WTC11 (cell line): ENCODE results near the gene CR2. TPM values are rescaled to one million over a fixed set of nuclear protein-coding genes. Genes with fewer than 3 reads are reported as not detected.
A peak's percentile ranks its signal among the peaks of the same experiment; 100 is the strongest.

Experiments
- ATAC-seq: fragments of 200-7000 bp; cut with Tn5 transposase; 2 replicates; pipeline ENCODE4 v1.10.0; 2021; ENCODE audit warnings: mild to moderate bottlenecking, moderate library complexity
- CTCF ChIA-PET: fragments of 300-600 bp; sonication (Branson Sonifier 250); formaldehyde crosslinking; loops from one replicate; lab custom pipeline; 2021; ENCODE audit warnings: antibody characterized with exemption; lab: Charles Lee
- POLR2A ChIA-PET: fragments of 350-600 bp; sonication (Branson Sonifier 250); formaldehyde crosslinking; loops from one replicate; lab custom pipeline; 2021; ENCODE audit warnings: antibody characterized with exemption; lab: Charles Lee
- DNase-seq: peaks from one replicate; pipeline ENCODE4 v3.0.0; 2021; ENCODE audit warnings: low spot score
- H3K27ac Mint-ChIP-seq: 2 replicates; pipeline ENCODE4 v1.8.0; 2021; ENCODE audit warnings: mixed read lengths
- H3K27me3 Mint-ChIP-seq: 2 replicates; pipeline ENCODE4 v1.8.0; 2021; ENCODE audit warnings: low read depth, mild to moderate bottlenecking, moderate library complexity, mixed read lengths
- H3K36me3 Mint-ChIP-seq: 2 replicates; pipeline ENCODE4 v1.8.0; 2021; ENCODE audit warnings: mixed read lengths
- H3K4me1 Mint-ChIP-seq: 2 replicates; pipeline ENCODE4 v1.8.0; 2022; ENCODE audit warnings: mixed read lengths
- H3K4me3 Mint-ChIP-seq: 2 replicates; pipeline ENCODE4 v1.8.0; 2021; ENCODE audit warnings: mild to moderate bottlenecking, moderate library complexity, mixed read lengths
- H3K9me3 Mint-ChIP-seq: 2 replicates; pipeline ENCODE4 v1.8.0; 2021; ENCODE audit warnings: mixed read lengths
- CREB1 ChIP-seq: sonication (generic); formaldehyde crosslinking; IDR thresholded peaks from 2 replicates; pipeline ENCODE4 v1.8.0; 2023; ENCODE audit warnings: mild to moderate bottlenecking, missing genetic modification reagents
- CTCF ChIP-seq: fragments of 200-600 bp; IDR thresholded peaks from 2 replicates; pipeline ENCODE4 v1.8.0; 2022; ENCODE audit warnings: antibody characterized with exemption
- E2F4 ChIP-seq: sonication (generic); formaldehyde crosslinking; IDR thresholded peaks from 2 replicates; pipeline ENCODE4 v1.8.1; 2022; ENCODE audit warnings: low read depth, mild to moderate bottlenecking, moderate library complexity, missing genetic modification reagents, borderline replicate concordance
- E2F5 ChIP-seq: sonication (generic); formaldehyde crosslinking; IDR thresholded peaks from 2 replicates; pipeline ENCODE4 v1.8.1; 2022; ENCODE audit warnings: mild to moderate bottlenecking, moderate library complexity, missing genetic modification reagents
- ERG ChIP-seq: fragments of 250-450 bp; sonication (Bioruptor Pico); IDR thresholded peaks from 2 replicates; pipeline ENCODE4 v1.8.0; 2021; ENCODE audit warnings: mild to moderate bottlenecking
- HMGA2 ChIP-seq: fragments of 250-450 bp; sonication (Bioruptor Pico); IDR thresholded peaks from 2 replicates; pipeline ENCODE4 v1.4.0; 2021; ENCODE audit warnings: mild to moderate bottlenecking, moderate library complexity
- IRF1 ChIP-seq: sonication (generic); formaldehyde crosslinking; IDR thresholded peaks from 2 replicates; pipeline ENCODE4 v1.8.0; 2023; ENCODE audit warnings: missing genetic modification reagents
- MYBL2 ChIP-seq: sonication (generic); formaldehyde crosslinking; IDR thresholded peaks from 2 replicates; pipeline ENCODE4 v1.8.1; 2023; ENCODE audit warnings: mild to moderate bottlenecking, moderate library complexity, missing genetic modification reagents
- NFATC4 ChIP-seq: fragments of 250-450 bp; sonication (Bioruptor Pico); IDR thresholded peaks from 2 replicates; pipeline ENCODE4 v1.9.0; 2021; ENCODE audit warnings: mild to moderate bottlenecking
- OVOL2 ChIP-seq: fragments of 250-450 bp; sonication (Bioruptor Pico); IDR thresholded peaks from 2 replicates; pipeline ENCODE4 v1.9.0; 2021; ENCODE audit warnings: mild to moderate bottlenecking, borderline replicate concordance
- PRDM15 ChIP-seq: sonication (generic); formaldehyde crosslinking; IDR thresholded peaks from 2 replicates; pipeline ENCODE4 v1.8.0; 2022; ENCODE audit warnings: missing genetic modification reagents
- ZNF423 ChIP-seq: fragments of 250-450 bp; sonication (Bioruptor Pico); IDR thresholded peaks from 2 replicates; pipeline ENCODE4 v2.1.2; 2022; ENCODE audit warnings: mild to moderate bottlenecking, moderate library complexity
- ZNF532 ChIP-seq: fragments of 250-450 bp; sonication (Bioruptor Pico); IDR thresholded peaks from 2 replicates; pipeline ENCODE4 v1.9.0; 2021; ENCODE audit warnings: mild to moderate bottlenecking, borderline replicate concordance
- ZSCAN18 ChIP-seq: fragments of 250-450 bp; sonication (Bioruptor Pico); IDR thresholded peaks from 2 replicates; pipeline ENCODE4 v2.1.2; 2022; ENCODE audit warnings: mild to moderate bottlenecking, moderate library complexity
- total RNA-seq: library from RNA; stranded (reverse); gene quantifications from 3 replicates; pipeline ENCODE4 v1.2.3, GENCODE V29; 2021

The CR2 gene
- total RNA-seq, 1 experiment from 2014 or later, result 3.8 TPM

GRCh38 chr1:207404849-207405525, 49.1 kb upstream of the CR2 start:
- POLR2A ChIA-PET, result interaction anchor here (1.0 kb wide), 1 partner anchor 84 kb away, joined by 3 read pairs; the partner anchor contains the start of gene CD55
- Mint-ChIP-seq H3K27ac (no peak overlapping the region), H3K36me3 (no peaks in the 10 kb centered on the region), H3K27me3 (no peaks in the 10 kb centered on the region), H3K4me1 (no peaks in the 10 kb centered on the region), H3K9me3 (no peaks in the 10 kb centered on the region), H3K4me3 (no peak overlapping the region)
- ATAC-seq, result peak; percentile 79
- CTCF ChIA-PET, result interaction anchor here (0.5 to 2.6 kb wide), 38 partner anchors 8 to 372 kb away, joined by 3 to 37 read pairs (median 4); partner anchors contain the start of genes C1orf116, CD55, CR1 and CR2
- TF ChIP-seq CTCF (peak; percentile 52), E2F4 (no peak)
- DNase-seq, result no peak

- H3K4me3 Mint-ChIP-seq, result no peak overlapping the region
- DNase-seq (no peak), ATAC-seq (no peak)
- no peaks in the 10 kb centered on the region for H3K4me1 Mint-ChIP-seq
- ChIA-PET POLR2A (interaction anchor here (1.0 kb wide), 1 partner anchor 84 kb away, joined by 3 read pairs; the partner anchor contains the start of gene CD55), CTCF (interaction anchor here (0.8 to 2.6 kb wide), 13 partner anchors 10 to 321 kb away, joined by 4 to 37 read pairs (median 9); partner anchors contain the start of genes CD55 and CR2)
- no peaks in the 10 kb centered on the region for H3K36me3 Mint-ChIP-seq
- H3K27me3 Mint-ChIP-seq, result no peaks in the 10 kb centered on the region
- no peaks in the 10 kb centered on the region; the same call in 1 of the 2 replicates for H3K9me3 Mint-ChIP-seq
- H3K27ac Mint-ChIP-seq, result no peak overlapping the region
- TF ChIP-seq ERG (no peak), HMGA2 (CRISPR knock-in tag) (no peak), CREB1 (CRISPR knock-in tag) (no peak), NFATC4 (CRISPR knock-in tag) (no peak), ZNF532 (CRISPR knock-in tag) (no peak), CTCF (no peak), MYBL2 (no peak), ZSCAN18 (no peak), PRDM15 (CRISPR knock-in tag) (no peak), ZNF423 (CRISPR knock-in tag) (no peak), IRF1 (CRISPR knock-in tag) (no peak), OVOL2 (no peak), E2F5 (no peak)
Observed at GRCh38 chr1:207405814-207406213, 48.3 kb upstream of the CR2 start.
